Measurements from ENCODE around the gene SERPINA1. TPM values are rescaled to one million over a fixed set of nuclear protein-coding genes. Genes with fewer than 3 reads are reported as not detected.

Gene SERPINA1
- total RNA-seq, 2 donors from 2014 or later = 2.4 to 8.8 TPM

- no peak for TF ChIP-seq CTCF (IDR thresholded peaks at IDR 0.05)
- DNase-seq (ENCODE audit: low spot score) = no peak
- H3K4me1 ChIP-seq = no peaks in the 10 kb centered on the region
- H3K9me3 ChIP-seq = no peaks in the 10 kb centered on the region
- no peaks in the 10 kb centered on the region for H3K36me3 ChIP-seq
- H3K27me3 ChIP-seq = no peaks in the 10 kb centered on the region
- H3K4me3 ChIP-seq = no peak overlapping the region
- H3K27ac ChIP-seq = no peak overlapping the region
Observed at GRCh38 chr14:94384342-94384741, 4.1 kb downstream of the SERPINA1 start.

GRCh38 chr14:94383777-94384176, 4.6 kb downstream of the SERPINA1 start:
- no peak for TF ChIP-seq CTCF (IDR thresholded peaks at IDR 0.05)
- no peak for DNase-seq (ENCODE audit: low spot score)
- Histone ChIP-seq H3K27me3 (no peaks in the 10 kb centered on the region), H3K27ac (no peak overlapping the region), H3K9me3 (no peaks in the 10 kb centered on the region), H3K4me3 (no peak overlapping the region), H3K36me3 (no peaks in the 10 kb centered on the region), H3K4me1 (no peaks in the 10 kb centered on the region)

- Histone ChIP-seq H3K36me3 (no peaks in the 10 kb centered on the region), H3K27me3 (no peaks in the 10 kb centered on the region), H3K4me1 (no peaks in the 10 kb centered on the region), H3K4me3 (no peak overlapping the region), H3K9me3 (no peaks in the 10 kb centered on the region), H3K27ac (no peak overlapping the region)
- no peak for TF ChIP-seq CTCF (IDR thresholded peaks at IDR 0.05)
- DNase-seq (ENCODE audit: low spot score) = no peak
Observed at GRCh38 chr14:94382716-94383596, 5.4 kb downstream of the SERPINA1 start.

- Histone ChIP-seq H3K36me3 (no peaks in the 10 kb centered on the region), H3K4me1 (no peaks in the 10 kb centered on the region), H3K9me3 (no peaks in the 10 kb centered on the region), H3K4me3 (no peak overlapping the region), H3K27me3 (no peaks in the 10 kb centered on the region), H3K27ac (no peak overlapping the region)
- TF ChIP-seq CTCF (IDR thresholded peaks at IDR 0.05) = no peak
- no peak for DNase-seq (ENCODE audit: low spot score)
Observed at GRCh38 chr14:94382099-94382715, 6.2 kb downstream of the SERPINA1 start.

- Histone ChIP-seq H3K4me3 (no peak overlapping the region), H3K36me3 (no peaks in the 10 kb centered on the region), H3K27me3 (no peaks in the 10 kb centered on the region), H3K9me3 (no peaks in the 10 kb centered on the region), H3K27ac (no peak overlapping the region), H3K4me1 (no peaks in the 10 kb centered on the region)
- DNase-seq (ENCODE audit: low spot score) = no peak
- no peak for TF ChIP-seq CTCF (IDR thresholded peaks at IDR 0.05)
Observed at GRCh38 chr14:94381149-94382030, 7.0 kb downstream of the SERPINA1 start.
